Measurements from ENCODE around the gene GABARAP.

DNA sequence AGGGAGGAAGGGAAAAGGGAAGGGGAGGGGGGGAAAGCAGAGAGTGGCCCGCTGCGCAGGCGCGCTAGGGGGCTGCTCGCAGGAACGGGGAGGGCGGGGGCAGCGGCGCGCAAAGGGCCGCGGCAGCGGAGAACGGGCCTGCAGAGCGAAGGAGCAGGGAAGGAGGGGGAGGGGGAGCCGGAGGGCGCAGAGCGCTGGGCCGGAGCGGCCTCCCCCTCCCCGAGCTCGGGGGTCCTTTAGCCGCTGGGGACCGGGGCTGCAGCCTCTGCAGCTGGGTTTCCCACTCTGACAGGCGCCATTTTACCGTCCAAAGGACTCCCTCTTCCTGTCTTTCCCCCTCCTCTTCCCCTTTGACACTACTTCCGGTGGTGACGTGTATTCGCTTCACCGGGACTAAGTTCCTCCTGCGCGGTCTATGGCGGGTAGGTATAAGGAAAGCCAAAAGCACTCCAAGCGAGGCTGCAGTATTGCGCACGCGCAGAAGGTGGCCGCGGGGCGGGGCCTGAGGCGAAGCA lies 9.5 kb upstream of the GABARAP start, which contains the start of gene CTDNEP1:
- TF ChIP-seq, protein P1, sequence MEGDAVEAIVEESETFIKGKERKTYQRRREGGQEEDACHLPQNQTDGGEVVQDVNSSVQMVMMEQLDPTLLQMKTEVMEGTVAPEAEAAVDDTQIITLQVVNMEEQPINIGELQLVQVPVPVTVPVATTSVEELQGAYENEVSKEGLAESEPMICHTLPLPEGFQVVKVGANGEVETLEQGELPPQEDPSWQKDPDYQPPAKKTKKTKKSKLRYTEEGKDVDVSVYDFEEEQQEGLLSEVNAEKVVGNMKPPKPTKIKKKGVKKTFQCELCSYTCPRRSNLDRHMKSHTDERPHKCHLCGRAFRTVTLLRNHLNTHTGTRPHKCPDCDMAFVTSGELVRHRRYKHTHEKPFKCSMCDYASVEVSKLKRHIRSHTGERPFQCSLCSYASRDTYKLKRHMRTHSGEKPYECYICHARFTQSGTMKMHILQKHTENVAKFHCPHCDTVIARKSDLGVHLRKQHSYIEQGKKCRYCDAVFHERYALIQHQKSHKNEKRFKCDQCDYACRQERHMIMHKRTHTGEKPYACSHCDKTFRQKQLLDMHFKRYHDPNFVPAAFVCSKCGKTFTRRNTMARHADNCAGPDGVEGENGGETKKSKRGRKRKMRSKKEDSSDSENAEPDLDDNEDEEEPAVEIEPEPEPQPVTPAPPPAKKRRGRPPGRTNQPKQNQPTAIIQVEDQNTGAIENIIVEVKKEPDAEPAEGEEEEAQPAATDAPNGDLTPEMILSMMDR (conservative IDR thresholded peaks at IDR 0.05 in 1 of 2, IDR thresholded peaks at IDR 0.05 in 1 of 2; ENCODE audit: low read depth in 1 of 2, low read length in 2 of 2): no peak
- no peak for TF ChIP-seq EZH2 (IDR thresholded peaks at IDR 0.05; ENCODE audit: low read length, missing control alignments)

All from fibroblast of lung (primary cell).